DOHH2 (cell line): Measurements from ENCODE around the gene PLXND1.

Source experiments
- CTCF ChIP-seq: fragments of 200-600 bp; sonication (generic); IDR thresholded peaks from one replicate; pipeline ENCODE4 v1.5.1; 2014; ENCODE audit warnings: antibody characterized with exemption, mild to moderate bottlenecking, low read depth, low read length; ENCODE audit not compliant: poor library complexity, severe bottlenecking
- EZH2phosphoT487 ChIP-seq: fragments of 200-600 bp; sonication (generic); IDR thresholded peaks from 2 replicates; pipeline ENCODE4 v1.6.1; 2017; ENCODE audit warnings: borderline replicate concordance, mild to moderate bottlenecking, antibody characterized with exemption, low read length, moderate library complexity, mixed read lengths

DNA sequence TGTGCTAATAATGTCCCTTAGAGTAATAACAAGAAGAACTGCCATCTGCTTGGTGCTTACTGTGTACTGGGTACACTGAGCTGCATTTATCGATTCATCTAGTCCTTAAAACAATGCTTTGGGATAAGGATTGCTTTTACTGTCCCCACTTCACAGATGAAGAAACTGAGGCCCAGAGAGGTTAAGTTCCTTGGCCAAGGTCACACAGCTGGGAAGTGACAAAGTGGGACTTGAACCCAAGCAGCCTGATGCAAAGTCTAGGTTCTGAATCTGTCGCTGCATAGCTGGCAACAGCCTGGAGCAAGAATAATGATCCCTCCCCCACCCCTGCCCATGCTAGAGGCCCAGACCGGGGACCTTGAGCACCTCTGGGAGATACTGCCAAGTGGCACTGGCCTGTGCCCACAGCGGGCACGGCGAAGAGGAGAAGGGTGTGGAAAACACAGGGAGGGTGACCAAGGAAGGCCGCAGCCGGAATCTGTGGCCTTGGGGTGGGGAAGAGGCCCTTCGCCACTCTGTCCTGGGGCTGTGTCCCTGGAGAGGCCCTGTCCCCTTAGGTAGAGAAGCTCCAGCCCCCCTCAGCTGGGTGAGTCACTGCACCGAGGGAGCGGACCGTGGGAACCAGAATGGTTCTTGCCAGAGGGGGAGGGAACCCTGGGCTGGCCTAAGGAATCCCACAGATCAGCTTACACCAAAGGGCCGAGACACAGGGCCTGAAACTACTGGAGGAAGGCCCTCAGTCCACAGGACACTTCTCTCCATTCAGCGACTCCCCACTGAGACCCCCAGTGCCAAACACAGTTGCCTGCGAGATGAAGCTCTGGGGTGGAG lies 3.5 kb downstream of the PLXND1 start:
- TF ChIP-seq CTCF (no peak), EZH2phosphoT487 (no peak)
